SK-N-SH (cell line): Measurements from ENCODE around the gene GRM8.

ENCODE experiments used
- RAD21 ChIP-seq: IDR thresholded peaks from 2 replicates; pipeline ENCODE4 v1.6.1; 2012; ENCODE audit warnings: mild to moderate bottlenecking, low read length
- RCOR1 ChIP-seq: fragments of 150-350 bp; IDR thresholded peaks from 2 replicates; pipeline ENCODE4 v1.6.1; 2017; ENCODE audit warnings: antibody characterized with exemption, low read length
- TF ChIP-seq, protein P1 (sequence below): fragments of 200-600 bp; sonication (generic); IDR thresholded peaks from 2 replicates; pipeline ENCODE4 v1.6.1; 2017; ENCODE audit warnings: antibody characterized with exemption, mild to moderate bottlenecking, moderate library complexity
- TF ChIP-seq, protein P2 (sequence below): IDR thresholded peaks from 2 replicates; pipeline ENCODE4 v1.4.0; 2012; ENCODE audit warnings: low read depth

DNA sequence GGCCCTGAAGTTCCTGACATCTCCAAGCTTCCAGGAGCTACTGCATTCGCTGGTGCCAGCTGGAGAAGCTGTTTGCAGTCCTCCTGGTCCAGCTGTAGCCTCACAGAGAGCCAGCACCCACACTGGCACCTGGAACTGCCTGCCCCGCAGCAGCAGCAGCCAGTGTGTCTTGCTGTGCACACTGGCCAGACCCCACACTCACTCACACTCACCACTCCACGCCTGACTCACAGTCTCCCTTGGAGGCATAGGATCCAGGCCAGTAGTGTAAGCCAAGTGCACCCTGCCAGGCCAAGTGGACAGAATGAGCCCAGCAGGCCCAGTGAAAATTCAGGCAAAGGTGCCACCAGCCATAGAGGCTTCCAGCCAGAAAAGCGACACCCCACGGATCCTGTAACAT, 566.3 kb downstream of the GRM8 start:
- TF ChIP-seq, protein P1, sequence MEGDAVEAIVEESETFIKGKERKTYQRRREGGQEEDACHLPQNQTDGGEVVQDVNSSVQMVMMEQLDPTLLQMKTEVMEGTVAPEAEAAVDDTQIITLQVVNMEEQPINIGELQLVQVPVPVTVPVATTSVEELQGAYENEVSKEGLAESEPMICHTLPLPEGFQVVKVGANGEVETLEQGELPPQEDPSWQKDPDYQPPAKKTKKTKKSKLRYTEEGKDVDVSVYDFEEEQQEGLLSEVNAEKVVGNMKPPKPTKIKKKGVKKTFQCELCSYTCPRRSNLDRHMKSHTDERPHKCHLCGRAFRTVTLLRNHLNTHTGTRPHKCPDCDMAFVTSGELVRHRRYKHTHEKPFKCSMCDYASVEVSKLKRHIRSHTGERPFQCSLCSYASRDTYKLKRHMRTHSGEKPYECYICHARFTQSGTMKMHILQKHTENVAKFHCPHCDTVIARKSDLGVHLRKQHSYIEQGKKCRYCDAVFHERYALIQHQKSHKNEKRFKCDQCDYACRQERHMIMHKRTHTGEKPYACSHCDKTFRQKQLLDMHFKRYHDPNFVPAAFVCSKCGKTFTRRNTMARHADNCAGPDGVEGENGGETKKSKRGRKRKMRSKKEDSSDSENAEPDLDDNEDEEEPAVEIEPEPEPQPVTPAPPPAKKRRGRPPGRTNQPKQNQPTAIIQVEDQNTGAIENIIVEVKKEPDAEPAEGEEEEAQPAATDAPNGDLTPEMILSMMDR = no peak
- TF ChIP-seq RCOR1 = no peak
- TF ChIP-seq, protein P2, sequence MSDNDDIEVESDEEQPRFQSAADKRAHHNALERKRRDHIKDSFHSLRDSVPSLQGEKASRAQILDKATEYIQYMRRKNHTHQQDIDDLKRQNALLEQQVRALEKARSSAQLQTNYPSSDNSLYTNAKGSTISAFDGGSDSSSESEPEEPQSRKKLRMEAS = no peak
- no peak for TF ChIP-seq RAD21
